Neuronal stem cell (in vitro differentiated cells): ENCODE results near the gene DOCK9.

Experiments
- DNase-seq: peaks from one replicate; pipeline ENCODE4 v3.0.0-alpha.2; 2013; ENCODE audit warnings: low spot score
- H2AFZ ChIP-seq: one replicate; pipeline ENCODE4 v1.6.1; 2013; ENCODE audit warnings: mild to moderate bottlenecking, low read length, inconsistent platforms
- H2AK5ac ChIP-seq: 2 replicates; pipeline ENCODE4 v1.6.1; 2013; ENCODE audit warnings: low read depth, mild to moderate bottlenecking, inconsistent platforms, low read length, moderate library complexity, mixed read lengths
- H2BK120ac ChIP-seq: 2 replicates; pipeline ENCODE4 v1.6.1; 2013; ENCODE audit warnings: low read depth, mild to moderate bottlenecking, inconsistent platforms, low read length, moderate library complexity, mixed read lengths
- H2BK12ac ChIP-seq: one replicate; pipeline ENCODE4 v1.6.1; 2013; ENCODE audit warnings: low read length, inconsistent platforms
- H2BK15ac ChIP-seq: 2 replicates; pipeline ENCODE4 v1.6.1; 2013; ENCODE audit warnings: mild to moderate bottlenecking, low read length, inconsistent platforms, mixed read lengths
- H2BK5ac ChIP-seq: one replicate; pipeline ENCODE4 v1.6.1; 2013; ENCODE audit warnings: inconsistent platforms, mild to moderate bottlenecking, low read length, moderate library complexity
- H3K14ac ChIP-seq: one replicate; pipeline ENCODE4 v1.6.1; 2013; ENCODE audit warnings: low read length, inconsistent platforms
- H3K18ac ChIP-seq: 2 replicates; pipeline ENCODE4 v1.6.1; 2013; ENCODE audit warnings: low read length, inconsistent platforms
- H3K23ac ChIP-seq: 2 replicates; pipeline ENCODE4 v1.6.1; 2013; ENCODE audit warnings: low read depth, mild to moderate bottlenecking, mixed read lengths, low read length, inconsistent platforms; ENCODE audit not compliant: poor library complexity
- H3K27ac ChIP-seq: replicated peaks from 3 replicates; pipeline ENCODE4 v1.5.1; 2013; ENCODE audit warnings: low read length, inconsistent platforms
- H3K27me3 ChIP-seq, 3 experiments: 2 replicates each; pipeline ENCODE4 v1.6.1; 2013; ENCODE audit warnings: low read length in 3 of 3, mild to moderate bottlenecking in 2 of 3, inconsistent platforms in 1 of 3, low read depth in 1 of 3, mixed read lengths in 1 of 3, moderate library complexity in 1 of 3; ENCODE audit not compliant: control insufficient read depth in 3 of 3, insufficient read depth in 3 of 3
- H3K36me3 ChIP-seq, 2 donors: replicated peaks in 1 of 2; 2 replicates each; pipeline ENCODE4 v1.6.1; 2013; ENCODE audit warnings: low read length in 2 of 2; ENCODE audit not compliant: control insufficient read depth in 2 of 2, insufficient read depth in 2 of 2
- H3K4ac ChIP-seq: 2 replicates; pipeline ENCODE4 v1.6.1; 2013; ENCODE audit warnings: inconsistent platforms, mild to moderate bottlenecking, low read length, moderate library complexity
- H3K4me1 ChIP-seq, 2 donors: 1 replicate in 1 of 2; 2 replicates in 1 of 2; pipeline ENCODE4 v1.6.1; 2013; ENCODE audit warnings: low read length in 2 of 2, low read depth in 1 of 2; ENCODE audit not compliant: control insufficient read depth in 2 of 2, insufficient read depth in 1 of 2
- H3K4me2 ChIP-seq: one replicate; pipeline ENCODE4 v1.6.1; 2013; ENCODE audit warnings: mild to moderate bottlenecking, low read length, inconsistent platforms; ENCODE audit not compliant: insufficient read depth, poor library complexity, severe bottlenecking
- H3K4me3 ChIP-seq, 2 donors: 2 replicates each; pipeline ENCODE4 v1.5.1; 2013; ENCODE audit warnings: low read length in 2 of 2, mild to moderate bottlenecking in 2 of 2, inconsistent platforms in 1 of 2, moderate library complexity in 1 of 2
- H3K79me1 ChIP-seq: one replicate; pipeline ENCODE4 v1.6.1; 2013; ENCODE audit warnings: low read depth, mild to moderate bottlenecking, inconsistent platforms, low read length, moderate library complexity
- H3K9ac ChIP-seq: one replicate; pipeline ENCODE4 v1.6.1; 2013; ENCODE audit warnings: mild to moderate bottlenecking, low read depth, low read length, inconsistent platforms; ENCODE audit not compliant: poor library complexity
- H3K9me3 ChIP-seq, 2 donors: replicated peaks in 1 of 2; 2 replicates each; pipeline versions ENCODE3 to v1.6.1; 2013; ENCODE audit warnings: low read length in 2 of 2, mild to moderate bottlenecking in 2 of 2, inconsistent platforms in 1 of 2, low read depth in 1 of 2, mixed read lengths in 1 of 2, moderate library complexity in 1 of 2; ENCODE audit not compliant: control insufficient read depth in 2 of 2, insufficient read depth in 1 of 2
- H4K8ac ChIP-seq: one replicate; pipeline ENCODE4 v1.6.1; 2013; ENCODE audit warnings: low read depth, mild to moderate bottlenecking, inconsistent platforms, low read length, moderate library complexity
- H4K91ac ChIP-seq: one replicate; pipeline ENCODE4 v1.6.1; 2013; ENCODE audit warnings: low read length, low read depth, mild to moderate bottlenecking, inconsistent platforms; ENCODE audit not compliant: poor library complexity
- WGBS, 2 donors: extraction: QIAGEN DNeasy Blood & Tissue Kit; methylation state at CpG; one replicate each; pipeline ENCODE4 v1.1.7; 2013; ENCODE audit warnings: missing lambda C conversion rate in 2 of 2, mixed read lengths in 1 of 2; ENCODE audit not compliant: insufficient read length in 2 of 2, insufficient replicate concordance in 1 of 2; ENCODE audit errors: extremely low coverage in 2 of 2; 5-methylcytosine and 5-hydroxymethylcytosine counted together

The DOCK9 gene

GRCh38 chr13:98942997-98943396, 34.9 kb downstream of the DOCK9 start:
- no peaks in the 10 kb centered on the region for H3K9me3 ChIP-seq
- H4K91ac ChIP-seq: no peak overlapping the region
- no peak overlapping the region for H3K23ac ChIP-seq
- no peak overlapping the region for H3K9ac ChIP-seq
- no peak overlapping the region for H3K18ac ChIP-seq
- no peak for DNase-seq
- H2BK120ac ChIP-seq: no peak overlapping the region
- no peaks in the 10 kb centered on the region for H3K27me3 ChIP-seq
- no peaks in the 10 kb centered on the region for H3K79me1 ChIP-seq
- H3K14ac ChIP-seq: no peak overlapping the region
- no peak overlapping the region for H2BK5ac ChIP-seq
- no peak overlapping the region for H3K27ac ChIP-seq
- H2BK12ac ChIP-seq: no peak overlapping the region
- no peak overlapping the region for H4K8ac ChIP-seq
- no peaks in the 10 kb centered on the region for H3K36me3 ChIP-seq
- H3K4me2 ChIP-seq: no peak overlapping the region
- H2BK15ac ChIP-seq: no peak overlapping the region
- no peak overlapping the region for H3K4ac ChIP-seq
- H2AFZ ChIP-seq: no peak overlapping the region
- H3K4me1 ChIP-seq: peaks cover 0 to 8% of the 10 kb centered on the region in 2 donors
- WGBS, 2 donors: no CpG with 5 or more reads among the region's 3 CpGs
- no peak overlapping the region for H3K4me3 ChIP-seq
- H2AK5ac ChIP-seq: no peak overlapping the region

- Histone ChIP-seq H2BK12ac (no peak overlapping the region), H3K4me1 (peaks cover 0 to 11% of the 10 kb centered on the region in 2 donors), H4K8ac (no peak overlapping the region), H3K9me3 (no peaks in the 10 kb centered on the region), H2BK120ac (no peak overlapping the region), H4K91ac (no peak overlapping the region), H3K27me3 (no peaks in the 10 kb centered on the region), H3K27ac (no peak overlapping the region), H3K4me3 (no peak overlapping the region), H2BK5ac (no peak overlapping the region), H3K23ac (no peak overlapping the region), H3K4ac (no peak overlapping the region), H3K9ac (no peak overlapping the region), H3K79me1 (no peaks in the 10 kb centered on the region), H3K18ac (no peak overlapping the region), H3K4me2 (no peak overlapping the region), H2AK5ac (no peak overlapping the region), H2AFZ (no peak overlapping the region), H3K36me3 (no peaks in the 10 kb centered on the region), H2BK15ac (no peak overlapping the region), H3K14ac (no peak overlapping the region)
- no CpG with 5 or more reads among the region's 7 CpGs for WGBS, 2 donors
- DNase-seq: no peak
Observed at GRCh38 chr13:98942485-98942884, 35.4 kb downstream of the DOCK9 start.

GRCh38 chr13:98941536-98941935, 36.3 kb downstream of the DOCK9 start:
- Histone ChIP-seq H3K9me3 (no peaks in the 10 kb centered on the region), H2BK12ac (no peak overlapping the region), H2BK15ac (no peak overlapping the region), H2AFZ (no peak overlapping the region), H3K14ac (no peak overlapping the region), H2AK5ac (no peak overlapping the region), H3K4me1 (peaks cover 0 to 11% of the 10 kb centered on the region in 2 donors), H4K91ac (no peak overlapping the region), H3K27ac (no peak overlapping the region), H3K79me1 (no peaks in the 10 kb centered on the region), H3K27me3 (no peaks in the 10 kb centered on the region), H2BK120ac (no peak overlapping the region), H3K23ac (no peak overlapping the region), H3K4me3 (no peak overlapping the region), H3K18ac (no peak overlapping the region), H3K4me2 (no peak overlapping the region), H4K8ac (no peak overlapping the region), H3K9ac (no peak overlapping the region), H3K4ac (no peak overlapping the region), H2BK5ac (no peak overlapping the region), H3K36me3 (no peaks in the 10 kb centered on the region)
- no peak for DNase-seq
- WGBS, 2 donors: no CpG with 5 or more reads among the region's 4 CpGs

- H3K4ac ChIP-seq: no peak overlapping the region
- H2BK12ac ChIP-seq: no peak overlapping the region
- H3K4me1 ChIP-seq: peaks cover 0 to 11% of the 10 kb centered on the region in 2 donors
- no peak overlapping the region for H3K18ac ChIP-seq
- DNase-seq: no peak
- no CpG with 5 or more reads among the region's 5 CpGs for WGBS, 2 donors
- no peak overlapping the region for H2BK5ac ChIP-seq
- no peaks in the 10 kb centered on the region for H3K9me3 ChIP-seq
- H3K14ac ChIP-seq: no peak overlapping the region
- H3K4me2 ChIP-seq: no peak overlapping the region
- H3K27me3 ChIP-seq: no peaks in the 10 kb centered on the region
- H2BK15ac ChIP-seq: no peak overlapping the region
- H2AK5ac ChIP-seq: no peak overlapping the region
- no peak overlapping the region for H4K91ac ChIP-seq
- H3K36me3 ChIP-seq: no peaks in the 10 kb centered on the region
- no peak overlapping the region for H3K27ac ChIP-seq
- no peak overlapping the region for H4K8ac ChIP-seq
- no peak overlapping the region for H3K23ac ChIP-seq
- no peak overlapping the region for H2BK120ac ChIP-seq
- no peaks in the 10 kb centered on the region for H3K79me1 ChIP-seq
- H2AFZ ChIP-seq: no peak overlapping the region
- no peak overlapping the region for H3K4me3 ChIP-seq
- H3K9ac ChIP-seq: no peak overlapping the region
Observed at GRCh38 chr13:98941126-98941525, 36.7 kb downstream of the DOCK9 start.
